Hematopoietic multipotent progenitor cell treated with erythropoietin and hydrocortisone succinate and interleukin-3 and kit ligand, for 4 days (in vitro differentiated cells): ENCODE results near the gene CERK.
"Not testable (repeated sequence)": the region's sequence is repeated elsewhere in the genome, so short reads cannot be mapped to it uniquely, and the experiment has no call there.

Source experiments
- DNase-seq: peaks from one replicate; pipeline ENCODE4 v3.0.0-alpha.2; 2015

CERK gene

DNA sequence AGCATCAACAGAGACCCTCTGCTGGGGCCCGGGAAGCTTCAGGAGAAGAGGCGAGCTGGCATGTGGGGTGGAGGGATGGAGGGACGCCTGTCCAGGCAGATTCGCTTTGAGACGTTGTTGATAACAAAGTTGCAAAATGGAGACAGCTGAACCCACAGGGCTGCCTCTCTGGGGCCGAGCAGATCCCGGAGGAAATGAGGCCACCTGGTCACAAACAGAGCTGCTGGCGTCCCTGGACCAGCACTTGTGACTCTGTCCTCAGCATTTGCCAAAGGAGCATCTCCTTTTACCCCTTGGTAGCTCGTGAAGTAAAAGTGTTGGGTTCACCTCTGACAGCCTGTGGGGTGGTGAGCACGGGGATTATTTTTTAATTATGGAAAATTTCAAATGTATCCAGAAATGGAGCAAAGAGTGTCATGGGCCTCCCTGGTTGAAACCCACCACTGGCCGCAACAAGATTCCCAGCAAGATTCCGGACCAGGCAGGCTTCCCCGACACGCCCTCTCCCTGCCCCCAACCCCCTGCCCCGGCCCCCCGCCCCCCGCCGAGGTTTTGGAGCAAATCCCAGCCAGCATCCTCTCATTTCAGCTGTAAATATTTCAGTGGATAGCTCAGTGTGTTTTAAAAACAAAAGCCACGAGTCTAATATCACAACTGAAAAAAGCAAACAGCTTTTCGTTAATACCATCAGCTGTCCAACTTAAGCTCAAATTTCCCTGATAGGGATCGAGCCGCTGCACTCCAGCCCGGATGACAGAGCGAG lies 97.6 kb downstream of the CERK start:
- DNase-seq: no peak

DNA sequence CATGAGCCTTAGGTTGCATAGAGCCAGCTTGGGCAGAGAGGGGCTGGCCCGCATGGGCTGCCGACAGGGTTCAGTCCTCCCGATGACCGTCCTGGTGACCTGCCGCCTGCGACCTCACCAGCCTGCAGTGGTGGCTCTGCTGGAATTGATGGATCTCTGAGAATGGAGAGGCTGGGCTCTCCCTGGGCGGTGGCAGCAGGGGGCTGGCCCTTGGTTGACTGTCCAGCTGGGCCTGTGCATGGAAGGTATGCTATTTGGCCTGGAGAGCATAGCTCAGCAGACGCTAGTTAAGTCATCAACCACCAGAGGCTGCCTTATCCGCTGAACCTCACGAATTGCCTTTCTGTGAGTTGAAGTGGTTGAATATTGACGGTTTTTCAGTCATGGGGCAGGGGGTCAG lies 98.2 kb downstream of the CERK start:
- no peak for DNase-seq

DNA sequence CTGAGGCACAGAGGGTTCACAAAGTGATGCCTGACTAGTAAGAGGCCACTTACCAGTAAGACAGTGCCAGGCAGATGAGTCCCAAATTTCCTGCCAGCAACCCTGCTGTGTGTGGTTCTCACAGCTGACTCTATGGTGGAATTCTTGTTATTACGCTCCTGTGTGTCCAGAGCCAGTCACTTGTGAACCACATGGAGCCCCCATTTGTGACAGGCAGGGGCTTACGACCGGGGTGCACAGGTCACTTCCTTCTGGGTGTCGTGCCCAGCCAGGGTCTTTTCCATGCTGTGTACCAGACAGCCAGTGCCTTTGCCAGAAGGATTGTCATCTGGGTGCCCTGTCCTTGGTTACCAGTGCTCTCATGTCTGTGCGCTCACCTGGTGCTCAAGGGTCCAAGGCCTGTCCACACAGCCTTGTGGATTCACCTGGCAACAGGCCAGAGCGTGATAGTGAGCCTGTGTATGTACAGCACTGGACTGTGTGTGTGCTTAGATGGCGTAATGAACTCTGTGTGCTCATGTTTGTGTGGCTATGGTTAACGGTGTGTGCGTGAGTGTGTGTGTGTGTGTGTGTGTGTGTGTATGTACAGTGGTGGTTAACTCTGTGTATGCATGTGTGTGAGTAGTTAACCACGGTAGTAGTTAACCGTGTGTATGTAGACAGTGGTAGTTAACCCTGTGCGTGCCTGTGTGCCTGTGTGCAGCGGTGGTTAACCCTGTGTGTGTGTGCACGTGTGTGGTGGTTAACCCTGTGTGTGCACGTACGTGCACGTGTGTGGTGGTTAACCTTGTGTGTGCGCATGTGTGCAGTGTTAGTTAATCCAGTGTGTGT lies 99.2 kb downstream of the CERK start:
- DNase-seq: peak; percentile 48

DNA sequence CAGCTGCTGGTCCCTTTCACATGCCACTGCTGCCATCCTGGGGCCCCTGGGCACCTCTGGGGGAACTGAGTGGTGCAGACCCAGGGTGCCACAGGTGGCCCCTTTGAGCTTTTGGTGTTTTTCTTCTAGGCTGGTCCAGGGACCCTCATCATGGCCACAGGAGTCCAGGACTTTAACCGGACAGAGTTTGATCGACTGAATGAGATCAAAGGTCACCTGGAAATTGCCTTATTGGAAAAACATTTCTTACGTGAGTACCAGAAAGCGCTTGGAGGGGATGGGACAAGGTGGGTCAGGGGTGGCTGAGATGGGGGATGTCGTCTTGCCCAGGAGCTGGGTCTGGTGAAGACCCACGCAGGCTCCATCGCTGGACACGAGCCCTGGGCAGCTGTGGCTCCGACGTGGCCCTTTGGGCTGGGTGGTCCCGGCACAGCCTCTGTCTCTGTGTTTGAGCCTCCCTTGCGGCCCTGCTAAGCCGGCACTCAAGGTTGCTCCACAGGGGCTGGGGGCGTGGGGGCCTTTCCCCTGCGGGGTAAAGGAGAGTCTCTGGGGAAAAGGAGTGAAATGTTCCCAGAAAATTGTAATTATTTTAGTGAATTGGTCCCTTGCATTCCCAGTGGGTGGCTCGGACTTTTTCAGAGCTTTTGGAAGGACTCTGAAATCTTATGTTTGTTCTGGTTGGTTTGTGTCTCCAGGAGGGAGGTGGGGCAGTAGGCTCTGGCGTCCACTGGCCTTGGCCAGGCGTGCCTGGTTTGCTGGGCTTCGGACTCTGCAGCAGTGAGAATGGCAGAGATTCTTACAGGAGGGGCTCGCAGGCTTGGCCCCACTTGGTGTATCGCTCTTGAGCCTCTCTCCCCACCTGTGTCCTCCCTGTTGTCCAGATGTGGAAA lies 100.1 kb downstream of the CERK start:
- DNase-seq: no peak

DNA sequence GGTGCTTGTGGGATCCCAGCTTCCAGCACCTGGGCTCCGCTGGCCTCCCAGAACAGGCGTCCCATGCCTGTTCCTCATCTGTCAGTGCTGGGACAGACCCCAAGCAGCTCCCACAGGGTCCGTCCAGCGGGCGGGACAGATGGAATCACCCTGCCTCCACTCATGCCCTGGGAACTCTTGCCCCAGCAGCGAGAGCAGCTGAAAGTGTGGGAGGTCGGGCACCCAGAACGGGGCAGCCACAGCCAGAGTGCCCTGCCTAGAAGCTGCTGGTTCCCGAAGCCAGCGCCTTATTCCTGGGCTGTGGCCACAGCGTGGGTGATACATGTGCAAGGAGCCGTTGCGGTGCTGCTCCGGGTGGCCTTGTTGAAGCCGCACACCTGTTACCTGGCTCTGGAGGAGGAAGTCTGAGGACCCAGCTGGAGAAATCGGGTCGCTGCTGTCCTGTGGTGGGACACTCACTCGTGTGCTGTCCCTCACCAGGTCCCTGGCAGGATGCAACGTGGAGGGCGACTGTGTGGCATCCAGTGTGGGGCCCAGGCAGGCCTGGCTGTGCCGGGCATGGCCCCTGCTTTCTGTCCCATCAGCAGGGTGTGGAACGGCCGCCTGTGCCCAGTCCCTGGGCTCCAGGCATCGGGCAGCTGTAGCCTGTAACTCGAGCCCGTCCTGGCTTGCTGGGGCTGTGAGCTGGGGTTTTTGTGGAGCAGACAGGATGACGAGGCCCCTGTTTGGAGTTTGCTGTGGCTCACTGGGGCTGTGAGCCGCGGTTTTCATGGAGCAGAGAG lies 101.6 kb downstream of the CERK start:
- DNase-seq: no peak

DNA sequence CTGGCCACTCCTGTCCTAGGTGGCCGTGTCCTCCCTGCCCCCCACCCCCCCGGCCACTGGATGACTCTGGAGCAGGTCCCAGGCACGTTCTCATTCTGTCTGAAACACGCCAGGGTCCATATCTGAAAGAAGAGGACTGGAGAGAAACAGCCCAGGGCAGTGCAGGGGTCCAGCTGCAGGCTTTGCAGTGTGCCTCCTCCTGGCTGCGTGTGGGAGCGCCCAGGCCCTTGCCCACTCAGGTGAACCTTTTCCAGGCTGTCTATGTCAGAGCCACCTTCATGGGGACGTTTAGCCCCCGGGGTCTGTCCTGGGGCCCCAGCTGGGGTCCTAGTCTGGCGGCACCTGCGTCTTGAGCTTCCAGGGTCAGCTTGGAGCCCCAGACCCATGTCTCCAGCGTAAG lies 102.3 kb downstream of the CERK start:
- DNase-seq: no peak

DNA sequence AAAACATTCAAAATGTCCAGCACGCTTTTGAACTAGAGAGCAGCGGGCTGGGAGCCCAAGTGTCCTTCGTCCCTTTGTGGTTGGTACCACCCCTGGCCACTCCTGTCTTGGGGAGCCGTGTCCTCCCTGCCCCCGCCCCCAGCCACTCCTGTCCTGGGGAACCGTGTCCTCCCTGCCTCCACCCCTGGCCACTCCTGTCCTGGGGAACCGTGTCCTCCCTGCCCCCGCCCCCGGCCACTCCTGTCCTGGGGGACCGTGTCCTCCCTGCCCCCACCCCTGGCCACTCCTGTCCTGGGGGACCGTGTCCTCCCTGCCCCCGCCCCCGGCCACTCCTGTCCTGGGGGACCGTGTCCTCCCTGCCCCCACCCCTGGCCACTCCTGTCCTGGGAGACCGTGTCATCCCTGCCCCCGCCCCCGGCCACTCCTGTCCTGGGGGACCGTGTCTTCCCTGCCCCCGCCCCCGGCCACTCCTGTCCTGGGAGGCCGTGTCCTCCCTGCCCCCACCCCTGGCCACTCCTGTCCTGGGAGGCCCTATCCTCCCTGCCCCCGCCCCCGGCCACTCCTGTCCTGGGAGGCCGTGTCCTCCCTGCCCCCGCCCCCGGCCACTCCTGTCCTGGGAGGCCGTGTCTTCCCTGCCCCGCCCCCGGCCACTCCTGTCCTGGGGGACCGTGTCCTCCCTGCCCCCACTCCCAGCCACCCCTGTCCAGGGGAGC lies 102.9 kb downstream of the CERK start:
- DNase-seq: not testable (repeated sequence)
